Measurements from ENCODE around the gene UGDH. TPM values are rescaled to one million over a fixed set of nuclear protein-coding genes. Genes with fewer than 3 reads are reported as not detected.

UGDH gene
- total and polyA plus RNA-seq, 2 of the 13 experiments (the other 11 are each of a cell fraction or from before 2014, with no cell fraction given), result 99.0 to 384 TPM

GRCh38 chr4:39527296-39528060 lies at the start of gene UGDH (continued):
- TF ChIP-seq, protein P1, sequence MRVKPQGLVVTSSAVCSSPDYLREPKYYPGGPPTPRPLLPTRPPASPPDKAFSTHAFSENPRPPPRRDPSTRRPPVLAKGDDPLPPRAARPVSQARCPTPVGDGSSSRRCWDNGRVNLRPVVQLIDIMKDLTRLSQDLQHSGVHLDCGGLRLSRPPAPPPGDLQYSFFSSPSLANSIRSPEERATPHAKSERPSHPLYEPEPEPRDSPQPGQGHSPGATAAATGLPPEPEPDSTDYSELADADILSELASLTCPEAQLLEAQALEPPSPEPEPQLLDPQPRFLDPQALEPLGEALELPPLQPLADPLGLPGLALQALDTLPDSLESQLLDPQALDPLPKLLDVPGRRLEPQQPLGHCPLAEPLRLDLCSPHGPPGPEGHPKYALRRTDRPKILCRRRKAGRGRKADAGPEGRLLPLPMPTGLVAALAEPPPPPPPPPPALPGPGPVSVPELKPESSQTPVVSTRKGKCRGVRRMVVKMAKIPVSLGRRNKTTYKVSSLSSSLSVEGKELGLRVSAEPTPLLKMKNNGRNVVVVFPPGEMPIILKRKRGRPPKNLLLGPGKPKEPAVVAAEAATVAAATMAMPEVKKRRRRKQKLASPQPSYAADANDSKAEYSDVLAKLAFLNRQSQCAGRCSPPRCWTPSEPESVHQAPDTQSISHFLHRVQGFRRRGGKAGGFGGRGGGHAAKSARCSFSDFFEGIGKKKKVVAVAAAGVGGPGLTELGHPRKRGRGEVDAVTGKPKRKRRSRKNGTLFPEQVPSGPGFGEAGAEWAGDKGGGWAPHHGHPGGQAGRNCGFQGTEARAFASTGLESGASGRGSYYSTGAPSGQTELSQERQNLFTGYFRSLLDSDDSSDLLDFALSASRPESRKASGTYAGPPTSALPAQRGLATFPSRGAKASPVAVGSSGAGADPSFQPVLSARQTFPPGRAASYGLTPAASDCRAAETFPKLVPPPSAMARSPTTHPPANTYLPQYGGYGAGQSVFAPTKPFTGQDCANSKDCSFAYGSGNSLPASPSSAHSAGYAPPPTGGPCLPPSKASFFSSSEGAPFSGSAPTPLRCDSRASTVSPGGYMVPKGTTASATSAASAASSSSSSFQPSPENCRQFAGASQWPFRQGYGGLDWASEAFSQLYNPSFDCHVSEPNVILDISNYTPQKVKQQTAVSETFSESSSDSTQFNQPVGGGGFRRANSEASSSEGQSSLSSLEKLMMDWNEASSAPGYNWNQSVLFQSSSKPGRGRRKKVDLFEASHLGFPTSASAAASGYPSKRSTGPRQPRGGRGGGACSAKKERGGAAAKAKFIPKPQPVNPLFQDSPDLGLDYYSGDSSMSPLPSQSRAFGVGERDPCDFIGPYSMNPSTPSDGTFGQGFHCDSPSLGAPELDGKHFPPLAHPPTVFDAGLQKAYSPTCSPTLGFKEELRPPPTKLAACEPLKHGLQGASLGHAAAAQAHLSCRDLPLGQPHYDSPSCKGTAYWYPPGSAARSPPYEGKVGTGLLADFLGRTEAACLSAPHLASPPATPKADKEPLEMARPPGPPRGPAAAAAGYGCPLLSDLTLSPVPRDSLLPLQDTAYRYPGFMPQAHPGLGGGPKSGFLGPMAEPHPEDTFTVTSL (CRISPR knock-in tag; IDR thresholded peaks at IDR 0.05; ENCODE audit: borderline replicate concordance), result peak; percentile 80
- TF ChIP-seq TBX2 (CRISPR knock-in tag; IDR thresholded peaks at IDR 0.05; ENCODE audit: borderline replicate concordance) (peak; percentile 88), GTF3A (CRISPR knock-in tag; conservative IDR thresholded peaks at IDR 0.05) (no peak), PAX8 (CRISPR knock-in tag; IDR thresholded peaks at IDR 0.05; ENCODE audit: borderline replicate concordance) (no peak; the same call in 1 of the 2 replicates), POLR2AphosphoS5 (IDR thresholded peaks at IDR 0.05; ENCODE audit: low read depth, low read length) (peak; percentile 98), TFAP4 (IDR thresholded peaks at IDR 0.05; ENCODE audit: borderline replicate concordance, low read depth) (peak; percentile 89; the same call in 1 of the 2 replicates), TEAD3 (CRISPR knock-in tag; optimal IDR thresholded peaks at IDR 0.05; ENCODE audit: borderline replicate concordance) (peak; percentile 75), ZBTB25 (CRISPR knock-in tag; IDR thresholded peaks at IDR 0.05) (peak; percentile 87), ZNF260 (CRISPR knock-in tag; IDR thresholded peaks at IDR 0.05; ENCODE audit: borderline replicate concordance, low read depth) (no peak), ZEB1 (IDR thresholded peaks at IDR 0.05; ENCODE audit: insufficient replicate concordance, low read depth) (peak; percentile 96), ZNF550 (CRISPR knock-in tag; IDR thresholded peaks at IDR 0.05; ENCODE audit: borderline replicate concordance) (no peak), ELF4 (CRISPR knock-in tag; IDR thresholded peaks at IDR 0.05; ENCODE audit: borderline replicate concordance) (no peak; the same call in 1 of the 2 replicates), NR2F2 (IDR thresholded peaks at IDR 0.05; ENCODE audit: borderline replicate concordance, low read depth) (peak; percentile 65; the same call in 1 of the 2 replicates), TARDBP (CRISPR knock-in tag; IDR thresholded peaks at IDR 0.05) (peak; percentile 96), ZNF580 (CRISPR knock-in tag; IDR thresholded peaks at IDR 0.05; ENCODE audit: borderline replicate concordance, low read depth) (peak; percentile 94), ZNF331 (CRISPR knock-in tag; IDR thresholded peaks at IDR 0.05) (peak; percentile 93)
- TF ChIP-seq, protein P2, sequence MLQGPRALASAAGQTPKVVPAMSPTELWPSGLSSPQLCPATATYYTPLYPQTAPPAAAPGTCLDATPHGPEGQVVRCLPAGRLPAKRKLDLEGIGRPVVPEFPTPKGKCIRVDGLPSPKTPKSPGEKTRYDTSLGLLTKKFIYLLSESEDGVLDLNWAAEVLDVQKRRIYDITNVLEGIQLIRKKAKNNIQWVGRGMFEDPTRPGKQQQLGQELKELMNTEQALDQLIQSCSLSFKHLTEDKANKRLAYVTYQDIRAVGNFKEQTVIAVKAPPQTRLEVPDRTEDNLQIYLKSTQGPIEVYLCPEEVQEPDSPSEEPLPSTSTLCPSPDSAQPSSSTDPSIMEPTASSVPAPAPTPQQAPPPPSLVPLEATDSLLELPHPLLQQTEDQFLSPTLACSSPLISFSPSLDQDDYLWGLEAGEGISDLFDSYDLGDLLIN (CRISPR knock-in tag; IDR thresholded peaks at IDR 0.05; ENCODE audit: borderline replicate concordance), result peak; percentile 23; the same call in 1 of the 2 replicates
- TF ChIP-seq, protein P3, sequence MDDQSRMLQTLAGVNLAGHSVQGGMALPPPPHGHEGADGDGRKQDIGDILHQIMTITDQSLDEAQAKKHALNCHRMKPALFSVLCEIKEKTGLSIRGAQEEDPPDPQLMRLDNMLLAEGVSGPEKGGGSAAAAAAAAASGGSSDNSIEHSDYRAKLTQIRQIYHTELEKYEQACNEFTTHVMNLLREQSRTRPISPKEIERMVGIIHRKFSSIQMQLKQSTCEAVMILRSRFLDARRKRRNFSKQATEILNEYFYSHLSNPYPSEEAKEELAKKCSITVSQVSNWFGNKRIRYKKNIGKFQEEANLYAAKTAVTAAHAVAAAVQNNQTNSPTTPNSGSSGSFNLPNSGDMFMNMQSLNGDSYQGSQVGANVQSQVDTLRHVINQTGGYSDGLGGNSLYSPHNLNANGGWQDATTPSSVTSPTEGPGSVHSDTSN (CRISPR knock-in tag; IDR thresholded peaks at IDR 0.05; ENCODE audit: borderline replicate concordance), result 0 out of 2 replicates have a peak, but pooled peaks have one; percentile 16
